Suprapubic skin (tissue), 4 donors: Measurements from ENCODE around the gene IFNA8.

Experiments
- CTCF ChIP-seq, 2 donors: fragments of 200-600 bp in 1 of 2; fragments of 450-650 bp in 1 of 2; sonication (generic) in 1 of 2; IDR thresholded peaks; one replicate each; pipeline ENCODE4 v1.5.1; 2016 to 2019; ENCODE audit warnings: antibody characterized with exemption in 2 of 2, mild to moderate bottlenecking in 1 of 2, moderate library complexity in 1 of 2
- EP300 ChIP-seq: sonication (generic); formaldehyde crosslinking; IDR thresholded peaks from one replicate; pipeline ENCODE4 v1.6.1; 2017; ENCODE audit warnings: antibody characterized with exemption
- POLR2A ChIP-seq, 2 donors: fragments of 450-650 bp; IDR thresholded peaks; one replicate each; pipeline ENCODE4 v1.6.1; 2017; ENCODE audit warnings: antibody characterized with exemption in 2 of 2, mild to moderate bottlenecking in 2 of 2, moderate library complexity in 2 of 2
- POLR2AphosphoS5 ChIP-seq, 3 donors: sonication (generic); formaldehyde crosslinking; IDR thresholded peaks; one replicate each; pipeline ENCODE4 v1.6.1; 2017; ENCODE audit warnings: antibody characterized with exemption in 3 of 3

GRCh38 chr9:21398955-21399489 is 9.9 kb upstream of the IFNA8 start:
- TF ChIP-seq CTCF (IDR thresholded peaks at IDR 0.05) = no peak
- no peak for TF ChIP-seq EP300
- no peak for TF ChIP-seq POLR2AphosphoS5 (IDR thresholded peaks at IDR 0.05)
- TF ChIP-seq POLR2A (IDR thresholded peaks at IDR 0.05) = no peak
